Right forelimb (tissue), 1 donor: ENCODE measurements around the gene OR1C1.
"Not testable (repeated sequence)": the region's sequence is repeated elsewhere in the genome, so short reads cannot be mapped to it uniquely, and the experiment has no call there.

Experiments
- DNase-seq: peaks from one replicate; pipeline ENCODE4 v3.0.0-alpha.2; 2018

The OR1C1 gene, protein sequence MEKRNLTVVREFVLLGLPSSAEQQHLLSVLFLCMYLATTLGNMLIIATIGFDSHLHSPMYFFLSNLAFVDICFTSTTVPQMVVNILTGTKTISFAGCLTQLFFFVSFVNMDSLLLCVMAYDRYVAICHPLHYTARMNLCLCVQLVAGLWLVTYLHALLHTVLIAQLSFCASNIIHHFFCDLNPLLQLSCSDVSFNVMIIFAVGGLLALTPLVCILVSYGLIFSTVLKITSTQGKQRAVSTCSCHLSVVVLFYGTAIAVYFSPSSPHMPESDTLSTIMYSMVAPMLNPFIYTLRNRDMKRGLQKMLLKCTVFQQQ

DNA sequence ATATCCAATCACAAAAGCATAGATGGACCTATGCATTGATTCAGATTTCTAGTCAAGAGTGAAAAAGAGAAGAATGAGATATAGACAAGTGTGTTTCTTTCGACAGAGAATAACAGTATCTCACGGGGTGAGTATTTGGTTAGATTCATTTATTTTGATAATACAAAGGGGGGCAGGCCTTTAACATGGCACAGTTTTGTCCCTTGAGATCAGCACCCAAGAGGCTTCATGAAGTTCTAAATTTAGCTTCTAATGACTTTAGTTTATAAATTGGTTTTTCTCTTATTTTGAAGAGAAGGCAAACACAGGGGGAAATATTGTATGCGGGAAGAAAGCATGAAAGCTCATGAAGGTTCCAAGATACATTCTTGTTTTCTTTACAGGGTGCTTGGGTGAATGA, at the start of gene OR1C1:
Gene OR1C1 (minus strand): TSS at position 101 of the 400 bp plus-strand sequence. CDS start 2,150 bp downstream, outside the sequence.
- no peak for DNase-seq

DNA sequence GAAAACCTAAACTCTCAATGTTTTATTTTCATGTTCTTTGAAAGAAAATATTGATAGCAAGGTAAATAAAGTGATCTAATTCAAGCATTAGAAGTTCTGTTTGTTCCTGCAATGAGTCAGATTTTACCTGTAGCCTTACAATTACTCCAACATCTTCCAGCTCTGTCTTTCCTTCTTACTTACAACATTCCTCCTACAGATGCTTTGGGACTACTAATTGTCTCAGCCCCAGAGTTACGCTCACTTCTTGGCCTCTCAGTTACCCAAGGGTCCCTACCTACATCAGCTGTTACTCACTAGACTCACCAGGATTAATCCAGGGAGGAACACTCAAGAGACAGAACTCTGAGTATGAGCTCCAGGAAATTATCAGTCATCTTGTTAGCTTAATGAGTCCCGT, 37.2 kb upstream of the OR1C1 start:
- DNase-seq, result no peak

DNA sequence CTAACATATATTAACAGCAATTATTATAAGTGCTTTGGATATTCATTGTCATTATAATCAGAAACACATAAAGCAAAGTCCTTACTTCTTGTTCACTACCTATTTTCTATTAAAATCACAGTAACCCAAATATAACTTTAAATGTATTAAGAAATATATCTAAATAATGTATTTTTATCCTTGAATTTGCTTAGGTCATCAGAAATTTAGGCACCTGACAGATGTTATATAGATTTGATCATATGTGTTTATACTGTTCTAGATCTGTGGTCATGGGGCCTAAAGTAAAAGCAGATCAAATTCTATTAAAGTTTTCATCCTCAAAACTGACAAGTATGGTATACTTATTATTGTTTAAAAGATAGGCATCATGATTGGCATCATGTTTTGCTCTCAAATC, 9.2 kb upstream of the OR1C1 start:
- DNase-seq, result no peak

DNA sequence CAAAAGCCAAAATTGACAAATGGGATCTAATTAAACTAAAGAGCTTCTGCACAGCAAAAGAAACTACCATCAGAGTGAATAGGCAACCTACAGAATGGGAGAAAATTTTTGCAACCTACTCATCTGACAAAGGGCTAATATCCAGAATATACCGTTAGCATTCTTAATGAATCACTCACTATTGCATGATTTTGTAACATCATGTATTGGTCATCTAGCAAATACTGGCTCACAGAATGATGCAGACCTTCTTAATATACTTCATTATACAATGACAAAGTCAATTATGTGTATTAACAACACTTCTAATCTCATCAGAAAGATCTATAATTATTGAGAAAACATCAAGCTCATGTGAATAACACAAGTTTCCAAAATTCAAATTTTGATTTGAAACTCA, 6.0 kb downstream of the OR1C1 start:
- not testable (repeated sequence) for DNase-seq

DNA sequence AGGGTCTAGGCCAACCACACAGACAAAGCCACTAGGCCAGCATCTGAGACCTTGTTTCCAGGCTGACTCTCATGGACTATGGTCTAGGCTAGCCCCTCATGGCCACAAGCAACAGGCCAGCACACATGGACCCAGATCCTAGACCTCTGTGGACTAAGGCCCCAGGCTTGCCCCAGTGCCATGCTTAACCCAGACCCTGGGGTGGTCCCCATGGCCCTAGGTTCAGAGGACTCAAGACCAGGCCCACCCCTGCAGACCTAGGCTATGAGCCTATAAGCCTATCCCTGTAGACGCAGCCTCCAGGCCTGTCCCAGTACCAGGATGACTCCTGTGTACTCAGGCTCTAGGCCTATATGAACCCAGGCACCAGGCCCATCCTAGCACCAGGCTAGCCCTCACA, 10.5 kb downstream of the OR1C1 start:
- no peak for DNase-seq

DNA sequence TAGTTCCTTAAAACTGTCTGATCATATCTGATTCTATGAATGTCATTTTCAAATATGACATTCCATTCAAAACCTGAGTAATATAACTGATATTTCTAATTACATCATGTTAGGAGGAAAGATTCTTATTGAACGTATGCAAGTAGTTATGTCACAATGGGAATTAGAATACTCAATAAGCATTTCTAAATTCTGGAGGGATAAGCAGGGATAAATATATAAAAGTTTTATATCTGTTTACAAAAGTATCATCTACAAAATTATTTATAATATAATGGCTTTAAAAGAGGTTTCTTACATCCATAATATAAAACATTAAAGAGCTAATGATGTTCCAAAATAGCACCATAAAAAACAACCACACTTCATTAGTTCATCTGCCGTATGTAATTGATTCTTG, 12.3 kb downstream of the OR1C1 start, which contains the start of gene OR14A2:
Gene OR14A2 (minus strand): TSS at position 101 of the 400 bp plus-strand sequence.
- no peak for DNase-seq

DNA sequence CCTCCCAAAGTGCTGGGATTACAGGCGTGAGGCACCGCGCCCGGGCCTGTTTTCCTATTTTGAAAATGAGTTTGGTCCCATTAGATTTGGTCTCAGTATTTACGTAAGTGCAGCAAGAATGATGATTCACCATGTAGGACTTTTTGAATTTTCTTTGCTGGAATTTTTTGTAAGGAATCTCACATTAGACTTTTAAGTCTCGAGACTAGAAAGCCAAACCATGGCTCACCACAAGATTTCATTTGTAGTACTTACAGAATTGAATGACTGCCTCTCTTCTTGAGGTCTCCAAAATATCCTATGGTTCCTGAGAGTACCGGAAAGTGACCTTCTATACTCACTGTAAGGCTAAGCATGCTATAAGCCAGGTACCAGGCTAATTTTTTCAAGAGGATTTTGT, 12.7 kb downstream of the OR1C1 start:
- DNase-seq, result no peak

DNA sequence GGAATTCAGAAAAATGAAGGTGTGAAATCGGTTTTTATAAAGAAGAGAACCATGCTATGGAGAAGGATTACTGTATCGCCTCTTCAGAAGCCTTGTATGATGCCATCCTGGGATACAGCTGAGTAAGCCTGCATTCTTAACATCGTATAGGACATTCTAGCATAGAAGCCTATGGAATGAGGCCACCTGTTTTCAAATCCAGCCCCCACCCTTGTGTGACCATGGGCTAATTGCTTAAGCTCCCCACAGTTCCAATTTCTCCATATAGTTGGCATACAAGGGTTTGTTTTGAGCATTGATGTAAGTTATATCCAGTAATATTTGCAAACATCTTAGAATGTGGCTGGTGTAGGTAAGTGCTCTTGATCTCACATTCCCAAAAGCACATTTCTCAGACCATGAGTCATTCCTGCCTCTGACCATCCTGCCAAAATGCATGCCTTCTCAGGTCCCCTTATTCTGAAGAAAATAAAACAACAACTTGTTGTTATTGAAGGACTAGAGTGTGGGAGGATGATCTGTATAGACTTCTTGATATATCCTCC, 13.9 kb downstream of the OR1C1 start:
- DNase-seq, result no peak

DNA sequence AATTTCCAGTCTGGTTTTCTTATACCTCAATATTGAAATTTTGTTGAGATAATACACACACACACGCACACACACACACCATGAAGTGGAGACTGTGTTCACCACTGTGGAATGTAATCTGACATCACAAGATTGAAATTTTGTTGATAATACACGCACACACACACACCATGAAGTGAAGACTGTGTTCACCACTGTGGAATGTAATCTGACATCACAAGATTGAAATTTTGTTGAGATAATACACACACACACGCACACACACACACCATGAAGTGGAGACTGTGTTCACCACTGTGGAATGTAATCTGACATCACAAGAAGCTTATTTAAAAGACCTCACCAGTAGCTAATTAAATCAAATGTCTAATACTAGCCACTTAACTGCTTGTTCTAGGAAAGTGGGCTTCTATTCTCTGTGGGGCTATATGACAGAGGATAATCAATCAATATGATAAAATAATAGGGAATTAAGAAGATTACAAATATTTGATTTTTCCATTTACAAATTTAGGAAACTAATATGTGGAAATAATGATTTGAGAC, 18.1 kb downstream of the OR1C1 start:
- not testable (repeated sequence) for DNase-seq

DNA sequence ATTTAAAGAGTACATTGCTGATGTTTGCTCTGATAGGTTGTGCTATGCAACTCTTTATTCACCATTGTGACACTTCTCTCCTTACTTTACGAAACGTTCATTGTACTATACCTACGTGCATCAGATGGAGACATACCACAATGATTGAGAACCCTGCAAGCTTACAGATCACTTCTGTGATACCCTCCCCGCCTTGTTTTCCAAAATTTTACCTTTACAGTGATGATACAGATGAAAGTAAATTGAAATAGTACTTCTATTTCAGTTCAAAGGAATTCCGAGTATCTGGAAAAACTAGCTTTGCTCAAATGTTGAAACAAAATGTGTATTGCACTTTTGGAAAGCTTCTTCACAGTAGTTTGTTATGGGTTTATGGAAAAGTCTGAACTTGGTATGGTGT, 18.6 kb downstream of the OR1C1 start:
- DNase-seq, result no peak

DNA sequence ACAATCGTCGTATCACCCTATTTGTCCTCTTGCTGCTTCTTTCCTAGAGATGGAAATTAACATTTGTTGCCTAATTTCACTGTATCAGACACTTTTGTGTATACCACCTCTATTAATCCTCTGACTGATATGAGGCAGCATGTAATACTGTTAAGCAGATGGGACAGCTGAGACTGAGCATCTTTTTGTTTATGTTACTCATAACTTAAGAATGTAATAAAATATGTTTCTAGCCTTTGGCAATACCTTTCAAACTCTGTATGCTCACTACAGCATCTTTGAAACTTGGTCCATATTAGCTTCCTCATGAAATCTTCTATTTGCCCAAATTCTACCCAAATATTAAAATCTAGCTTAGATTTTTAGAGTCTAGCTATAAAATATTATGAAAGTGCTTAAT, 19.6 kb downstream of the OR1C1 start:
- no peak for DNase-seq

DNA sequence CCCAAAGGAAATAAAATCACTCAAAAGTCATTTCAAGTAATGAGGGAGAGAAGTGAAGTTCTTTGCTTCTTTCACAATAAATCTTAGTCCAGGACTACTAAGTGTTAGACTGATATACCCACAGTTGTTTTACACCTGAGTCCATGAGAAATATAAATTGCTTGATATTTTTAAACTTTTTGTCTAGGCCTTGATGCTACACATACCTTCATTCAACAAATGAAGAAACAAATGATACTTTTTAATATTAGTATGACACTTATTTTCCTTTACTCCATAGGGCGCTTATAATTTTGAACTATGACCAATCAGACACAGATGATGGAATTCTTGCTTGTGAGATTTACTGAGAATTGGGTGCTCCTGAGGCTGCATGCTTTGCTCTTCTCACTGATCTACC, 22.0 kb downstream of the OR1C1 start, which contains the start of gene OR14K1:
Gene OR14K1 (plus strand): TSS at position 301 of the 400 bp plus-strand sequence. CDS start 0 bp downstream, at position 301.
- DNase-seq, result no peak

DNA sequence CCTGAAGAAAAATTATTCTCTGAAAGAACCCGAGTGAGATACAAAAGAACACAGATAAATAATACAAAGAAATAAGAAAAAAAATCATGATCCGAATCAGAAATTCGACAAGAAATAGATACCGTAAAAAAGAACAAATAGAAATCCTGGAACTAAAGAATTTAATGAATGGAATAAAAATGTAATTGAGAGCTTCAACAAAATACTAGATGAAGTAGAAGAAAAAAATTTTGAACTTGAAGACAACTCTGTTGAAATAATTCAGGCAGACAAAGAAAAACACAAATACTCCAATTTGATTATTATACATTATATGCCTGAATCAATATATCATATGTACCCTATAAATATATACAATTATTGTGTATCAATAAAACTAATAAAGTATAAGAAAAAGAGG, 39.1 kb downstream of the OR1C1 start:
- no peak for DNase-seq

DNA sequence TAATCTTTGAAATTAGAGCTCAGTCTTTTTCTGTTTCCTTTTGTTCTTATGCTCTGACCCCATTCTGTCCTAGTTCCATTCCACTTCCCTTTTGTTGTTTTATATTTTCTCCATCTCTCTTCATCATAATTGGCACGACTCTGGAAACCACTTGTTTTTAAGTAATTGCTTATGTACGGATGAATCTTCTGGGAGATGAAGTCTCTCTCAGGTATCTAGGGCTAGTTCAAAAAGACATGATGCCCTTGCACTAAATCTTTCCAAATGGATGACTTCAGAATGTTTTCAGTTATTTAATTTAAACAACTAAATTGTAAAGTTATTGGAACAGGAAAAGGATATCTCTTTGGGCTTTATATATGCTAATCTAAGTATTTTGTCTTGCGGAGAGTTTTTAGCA, 43.8 kb downstream of the OR1C1 start, which contains the start of gene OR6F1:
Gene OR6F1 (minus strand): TSS at position 101 of the 400 bp plus-strand sequence. CDS start 3,891 bp downstream, outside the sequence.
- no peak for DNase-seq

DNA sequence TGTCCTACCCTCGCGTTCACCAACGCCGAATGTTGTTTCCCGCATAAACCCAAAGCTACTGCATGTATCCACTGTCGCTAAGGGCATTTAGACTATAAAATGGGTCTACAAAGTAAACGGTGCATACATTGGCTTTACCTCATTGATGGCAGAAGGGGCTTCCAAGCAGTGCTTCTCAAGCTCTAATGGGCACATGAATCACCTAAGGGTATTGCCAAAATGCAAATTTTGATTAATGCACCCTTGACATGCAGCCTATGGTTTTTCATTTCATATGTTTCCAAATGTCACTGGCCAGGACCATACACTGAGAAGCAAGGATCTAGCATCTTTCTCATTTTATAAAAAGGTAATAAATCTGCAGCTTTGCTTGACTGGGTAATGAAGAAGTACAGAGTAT, 46.6 kb downstream of the OR1C1 start:
- no peak for DNase-seq

DNA sequence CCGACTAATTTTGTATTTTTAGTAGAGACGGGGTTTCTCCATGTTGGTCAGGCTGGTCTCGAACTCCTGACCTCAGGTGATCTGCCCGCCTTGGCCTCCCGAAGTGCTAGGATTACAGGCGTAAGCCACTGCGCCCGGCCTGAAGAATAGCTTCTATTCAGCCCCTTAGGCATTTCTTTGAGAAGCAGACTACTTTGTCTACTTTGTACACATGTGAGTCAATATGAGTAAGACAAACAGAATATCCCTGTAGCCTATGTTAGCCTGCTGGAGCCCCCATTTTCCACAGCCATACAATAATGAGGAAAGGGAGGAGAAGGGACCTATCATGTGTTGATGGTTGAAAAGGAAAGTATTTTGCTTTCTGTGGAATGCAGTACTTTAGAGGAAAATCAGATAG, 49.7 kb downstream of the OR1C1 start:
- DNase-seq, result not testable (repeated sequence)
